NOMO-1 (cell line): ENCODE measurements around the gene KIAA0753.
"Not testable (repeated sequence)": the region's sequence is repeated elsewhere in the genome, so short reads cannot be mapped to it uniquely, and the experiment has no call there.

Source experiments
- DNase-seq, 2 experiments: peaks; one replicate each; lab custom pipeline; 2025; ENCODE audit not compliant: unreplicated experiment in 2 of 2; lab: John Stamatoyannopoulos, UW

KIAA0753 gene

GRCh38 chr17:6669479-6670212 is 29.1 kb upstream of the KIAA0753 start:
- DNase-seq: no peak

- no peak for DNase-seq
Observed at GRCh38 chr17:6668727-6669425, 28.4 kb upstream of the KIAA0753 start.

GRCh38 chr17:6668219-6668618 is 27.7 kb upstream of the KIAA0753 start:
- DNase-seq: no peak

- no peak for DNase-seq
Observed at GRCh38 chr17:6667516-6667915, 27.0 kb upstream of the KIAA0753 start.

GRCh38 chr17:6666557-6666956 is 26.0 kb upstream of the KIAA0753 start:
- DNase-seq: no peak

GRCh38 chr17:6666077-6666521 is 25.6 kb upstream of the KIAA0753 start:
- peak; percentile 48 to 63 for DNase-seq

- DNase-seq: not testable (repeated sequence)
Observed at GRCh38 chr17:6663200-6663599, 22.7 kb upstream of the KIAA0753 start.

- no peak for DNase-seq
Observed at GRCh38 chr17:6661464-6661848, 20.9 kb upstream of the KIAA0753 start.

- DNase-seq: peak; percentile 76 to 83
Observed at GRCh38 chr17:6660805-6661463, 20.4 kb upstream of the KIAA0753 start.

GRCh38 chr17:6660101-6660500 is 19.6 kb upstream of the KIAA0753 start:
- no peak for DNase-seq

GRCh38 chr17:6658411-6658810 is 17.9 kb upstream of the KIAA0753 start:
- DNase-seq: not testable (repeated sequence)

GRCh38 chr17:6657633-6658287 is 17.2 kb upstream of the KIAA0753 start:
- DNase-seq: no peak

- DNase-seq: not testable (repeated sequence)
Observed at GRCh38 chr17:6656797-6657632, 16.5 kb upstream of the KIAA0753 start.

- not testable (repeated sequence) for DNase-seq
Observed at GRCh38 chr17:6655732-6656361, 15.3 kb upstream of the KIAA0753 start.

- DNase-seq: no peak
Observed at GRCh38 chr17:6654841-6655731, 14.6 kb upstream of the KIAA0753 start.

- DNase-seq: peak in 1 of 2 experiments; percentile 48
Observed at GRCh38 chr17:6651919-6652452, 11.5 kb upstream of the KIAA0753 start.

- peak; percentile 86 to 92 for DNase-seq
Observed at GRCh38 chr17:6651354-6651918, 10.9 kb upstream of the KIAA0753 start, which contains the start of the genes C17orf100 and MED31. Gene C17orf100 (plus strand): TSS chr17:6651762. CDS start chr17:6651914, 152 bp downstream. Gene MED31 (minus strand): TSS chr17:6651605. CDS start chr17:6651528, 77 bp downstream.

- peak in 1 of 2 experiments; percentile 19 for DNase-seq
Observed at GRCh38 chr17:6648181-6648580, 7.7 kb upstream of the KIAA0753 start.
